Transverse colon (tissue), 4 donors: ENCODE measurements around the gene HTRA3.

Experiments used
- CTCF ChIP-seq, 5 experiments: fragments of 200-600 bp in 3 of 5; fragments of 450-650 bp in 2 of 5; sonication (generic) in 3 of 5; IDR thresholded peaks; 1 replicate in 2 of 5; 2 replicates in 3 of 5; pipeline ENCODE4 v1.5.1; 2016 to 2017; ENCODE audit warnings: antibody characterized with exemption in 5 of 5, inconsistent platforms in 3 of 5, mild to moderate bottlenecking in 2 of 5, moderate library complexity in 1 of 5
- POLR2AphosphoS5 ChIP-seq, 3 donors: sonication (generic); formaldehyde crosslinking; IDR thresholded peaks; one replicate each; pipeline ENCODE4 v1.6.1; 2016; ENCODE audit warnings: antibody characterized with exemption in 3 of 3

GRCh38 chr4:8241895-8242696, 27.5 kb upstream of the HTRA3 start:
- TF ChIP-seq CTCF (IDR thresholded peaks at IDR 0.05): peak; percentile 89 to 98 (median 98)
- TF ChIP-seq POLR2AphosphoS5 (IDR thresholded peaks at IDR 0.05): no peak
